Measurements from ENCODE around the gene TMEFF2.

DNA sequence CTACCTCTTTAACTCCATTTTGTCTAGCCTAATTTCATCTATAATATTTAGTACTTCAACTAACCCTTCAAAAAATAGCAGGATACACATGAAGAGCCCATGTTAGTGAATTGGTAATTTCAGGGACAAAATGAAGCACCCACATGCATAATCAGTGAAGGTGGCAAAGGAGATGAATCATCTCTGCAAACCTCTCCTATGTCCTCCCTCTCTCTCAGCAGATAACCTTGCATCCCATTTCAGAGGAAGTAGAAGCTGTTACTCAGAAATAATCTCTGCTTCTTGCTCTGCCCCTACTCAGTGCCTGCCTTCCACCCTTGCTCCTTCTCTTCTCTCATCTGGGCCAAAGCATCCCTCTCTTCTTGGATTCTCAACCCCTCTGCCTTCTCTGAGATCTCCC lies 287.6 kb downstream of the TMEFF2 start:
- TF ChIP-seq POLR2A (IDR thresholded peaks at IDR 0.05; ENCODE audit: low read depth, low read length) (no peak), MAZ (IDR thresholded peaks at IDR 0.05; ENCODE audit: borderline replicate concordance, low read depth, low read length) (no peak)

Data from IMR-90 (cell line).